Measurements from ENCODE around the gene HMG20A.

The HMG20A gene

GRCh38 chr15:77420610-77421369, at the start of gene HMG20A:
TSS of gene HMG20A (plus strand) at chr15:77420888. CDS start at chr15:77458408, 37,520 bp downstream.
- H3K4me1 ChIP-seq (ENCODE audit: control insufficient read depth in 2 of 2, insufficient read depth in 2 of 2, low read length in 2 of 2) = peaks cover 10 to 23% of the 10 kb centered on the region in 2 donors

GRCh38 chr15:77371850-77372563, 48.7 kb upstream of the HMG20A start:
- no peak overlapping the region for H3K4me3 ChIP-seq (ENCODE audit: low read length in 2 of 2)
- no peak overlapping the region for H3K27ac ChIP-seq (ENCODE audit: low read depth in 2 of 2, low read length in 2 of 2)
- H3K9ac ChIP-seq (ENCODE audit: low read depth in 1 of 2, low read length in 2 of 2) = no peak overlapping the region
- no peaks in the 10 kb centered on the region for H3K27me3 ChIP-seq (ENCODE audit: control insufficient read depth in 2 of 2, insufficient read depth in 2 of 2, low read length in 2 of 2)
- no peaks in the 10 kb centered on the region for H3K36me3 ChIP-seq (ENCODE audit: control insufficient read depth in 2 of 2, insufficient read depth in 2 of 2, low read length in 2 of 2)
- H3K9me3 ChIP-seq (ENCODE audit: control insufficient read depth in 2 of 2, low read length in 2 of 2) = no peaks in the 10 kb centered on the region
- no peaks in the 10 kb centered on the region for H3K4me1 ChIP-seq (ENCODE audit: control insufficient read depth in 2 of 2, insufficient read depth in 2 of 2, low read length in 2 of 2)

More at GRCh38 chr15:77420610-77421369, at the start of gene HMG20A:
- Histone ChIP-seq H3K9me3 (ENCODE audit: control insufficient read depth in 2 of 2, low read length in 2 of 2) (no peaks in the 10 kb centered on the region), H3K4me3 (ENCODE audit: low read length in 2 of 2) (peak within 1 kb of the TSS; percentile 91 to 93), H3K27me3 (ENCODE audit: control insufficient read depth in 2 of 2, insufficient read depth in 2 of 2, low read length in 2 of 2) (no peaks in the 10 kb centered on the region), H3K36me3 (ENCODE audit: control insufficient read depth in 2 of 2, insufficient read depth in 2 of 2, low read length in 2 of 2) (no peaks in the 10 kb centered on the region), H3K27ac (ENCODE audit: low read depth in 2 of 2, low read length in 2 of 2) (peak within 1 kb of the TSS; percentile 91 to 93), H3K9ac (ENCODE audit: low read depth in 1 of 2, low read length in 2 of 2) (peak within 1 kb of the TSS; percentile 78 to 88)

- H3K27ac ChIP-seq (ENCODE audit: low read depth in 2 of 2, low read length in 2 of 2) = no peak overlapping the region
- no peaks in the 10 kb centered on the region for H3K27me3 ChIP-seq (ENCODE audit: control insufficient read depth in 2 of 2, insufficient read depth in 2 of 2, low read length in 2 of 2)
- H3K9ac ChIP-seq (ENCODE audit: low read depth in 1 of 2, low read length in 2 of 2) = no peak overlapping the region
- H3K36me3 ChIP-seq (ENCODE audit: control insufficient read depth in 2 of 2, insufficient read depth in 2 of 2, low read length in 2 of 2) = no peaks in the 10 kb centered on the region
- no peak overlapping the region for H3K4me3 ChIP-seq (ENCODE audit: low read length in 2 of 2)
- H3K4me1 ChIP-seq (ENCODE audit: control insufficient read depth in 2 of 2, insufficient read depth in 2 of 2, low read length in 2 of 2) = no peaks in the 10 kb centered on the region
- no peaks in the 10 kb centered on the region for H3K9me3 ChIP-seq (ENCODE audit: control insufficient read depth in 2 of 2, low read length in 2 of 2)
These were observed 47.2 kb upstream of the HMG20A start for GRCh38 chr15:77373441-77373840.

- no peaks in the 10 kb centered on the region for H3K9me3 ChIP-seq (ENCODE audit: control insufficient read depth in 2 of 2, low read length in 2 of 2)
These were observed 45.6 kb upstream of the HMG20A start for GRCh38 chr15:77375133-77375532.

GRCh38 chr15:77376770-77377169, 43.9 kb upstream of the HMG20A start:
- no peaks in the 10 kb centered on the region for H3K36me3 ChIP-seq (ENCODE audit: control insufficient read depth in 2 of 2, insufficient read depth in 2 of 2, low read length in 2 of 2)
- H3K4me1 ChIP-seq (ENCODE audit: control insufficient read depth in 2 of 2, insufficient read depth in 2 of 2, low read length in 2 of 2) = no peaks in the 10 kb centered on the region
- no peaks in the 10 kb centered on the region for H3K9me3 ChIP-seq (ENCODE audit: control insufficient read depth in 2 of 2, low read length in 2 of 2)
- H3K27me3 ChIP-seq (ENCODE audit: control insufficient read depth in 2 of 2, insufficient read depth in 2 of 2, low read length in 2 of 2) = no peaks in the 10 kb centered on the region
- no peak overlapping the region for H3K4me3 ChIP-seq (ENCODE audit: low read length in 2 of 2)
- H3K27ac ChIP-seq (ENCODE audit: low read depth in 2 of 2, low read length in 2 of 2) = no peak overlapping the region
- H3K9ac ChIP-seq (ENCODE audit: low read depth in 1 of 2, low read length in 2 of 2) = no peak overlapping the region

More at GRCh38 chr15:77375133-77375532, 45.6 kb upstream of the HMG20A start:
- Histone ChIP-seq H3K36me3 (ENCODE audit: control insufficient read depth in 2 of 2, insufficient read depth in 2 of 2, low read length in 2 of 2) (no peaks in the 10 kb centered on the region), H3K27me3 (ENCODE audit: control insufficient read depth in 2 of 2, insufficient read depth in 2 of 2, low read length in 2 of 2) (no peaks in the 10 kb centered on the region), H3K9ac (ENCODE audit: low read depth in 1 of 2, low read length in 2 of 2) (no peak overlapping the region), H3K4me1 (ENCODE audit: control insufficient read depth in 2 of 2, insufficient read depth in 2 of 2, low read length in 2 of 2) (no peaks in the 10 kb centered on the region), H3K27ac (ENCODE audit: low read depth in 2 of 2, low read length in 2 of 2) (no peak overlapping the region), H3K4me3 (ENCODE audit: low read length in 2 of 2) (no peak overlapping the region)

GRCh38 chr15:77380033-77380432, 40.7 kb upstream of the HMG20A start:
- Histone ChIP-seq H3K27ac (ENCODE audit: low read depth in 2 of 2, low read length in 2 of 2) (no peak overlapping the region), H3K27me3 (ENCODE audit: control insufficient read depth in 2 of 2, insufficient read depth in 2 of 2, low read length in 2 of 2) (no peaks in the 10 kb centered on the region)

GRCh38 chr15:77384086-77384485, 36.6 kb upstream of the HMG20A start:
- no peak overlapping the region for H3K9ac ChIP-seq (ENCODE audit: low read depth in 1 of 2, low read length in 2 of 2)
- H3K27ac ChIP-seq (ENCODE audit: low read depth in 2 of 2, low read length in 2 of 2) = no peak overlapping the region
- H3K36me3 ChIP-seq (ENCODE audit: control insufficient read depth in 2 of 2, insufficient read depth in 2 of 2, low read length in 2 of 2) = no peaks in the 10 kb centered on the region
- H3K4me3 ChIP-seq (ENCODE audit: low read length in 2 of 2) = no peak overlapping the region
- H3K9me3 ChIP-seq (ENCODE audit: control insufficient read depth in 2 of 2, low read length in 2 of 2) = no peaks in the 10 kb centered on the region
- peaks cover 2 to 3% of the 10 kb centered on the region in 2 donors for H3K4me1 ChIP-seq (ENCODE audit: control insufficient read depth in 2 of 2, insufficient read depth in 2 of 2, low read length in 2 of 2)
- no peaks in the 10 kb centered on the region for H3K27me3 ChIP-seq (ENCODE audit: control insufficient read depth in 2 of 2, insufficient read depth in 2 of 2, low read length in 2 of 2)

More at GRCh38 chr15:77380033-77380432, 40.7 kb upstream of the HMG20A start:
- no peaks in the 10 kb centered on the region for H3K9me3 ChIP-seq (ENCODE audit: control insufficient read depth in 2 of 2, low read length in 2 of 2)
- no peak overlapping the region for H3K9ac ChIP-seq (ENCODE audit: low read depth in 1 of 2, low read length in 2 of 2)
- peaks cover 0 to 1% of the 10 kb centered on the region in 2 donors for H3K4me1 ChIP-seq (ENCODE audit: control insufficient read depth in 2 of 2, insufficient read depth in 2 of 2, low read length in 2 of 2)
- no peaks in the 10 kb centered on the region for H3K36me3 ChIP-seq (ENCODE audit: control insufficient read depth in 2 of 2, insufficient read depth in 2 of 2, low read length in 2 of 2)
- H3K4me3 ChIP-seq (ENCODE audit: low read length in 2 of 2) = no peak overlapping the region

GRCh38 chr15:77384589-77385359, 35.9 kb upstream of the HMG20A start:
- peaks cover 2 to 3% of the 10 kb centered on the region in 2 donors for H3K4me1 ChIP-seq (ENCODE audit: control insufficient read depth in 2 of 2, insufficient read depth in 2 of 2, low read length in 2 of 2)
- no peaks in the 10 kb centered on the region for H3K27me3 ChIP-seq (ENCODE audit: control insufficient read depth in 2 of 2, insufficient read depth in 2 of 2, low read length in 2 of 2)
- no peak overlapping the region for H3K9ac ChIP-seq (ENCODE audit: low read depth in 1 of 2, low read length in 2 of 2)
- H3K9me3 ChIP-seq (ENCODE audit: control insufficient read depth in 2 of 2, low read length in 2 of 2) = no peaks in the 10 kb centered on the region
- no peak overlapping the region for H3K27ac ChIP-seq (ENCODE audit: low read depth in 2 of 2, low read length in 2 of 2)
- no peaks in the 10 kb centered on the region for H3K36me3 ChIP-seq (ENCODE audit: control insufficient read depth in 2 of 2, insufficient read depth in 2 of 2, low read length in 2 of 2)
- H3K4me3 ChIP-seq (ENCODE audit: low read length in 2 of 2) = no peak overlapping the region

GRCh38 chr15:77386626-77387025, 34.1 kb upstream of the HMG20A start:
- Histone ChIP-seq H3K4me1 (ENCODE audit: control insufficient read depth in 2 of 2, insufficient read depth in 2 of 2, low read length in 2 of 2) (peaks cover 2 to 3% of the 10 kb centered on the region in 2 donors), H3K4me3 (ENCODE audit: low read length in 2 of 2) (no peak overlapping the region), H3K27me3 (ENCODE audit: control insufficient read depth in 2 of 2, insufficient read depth in 2 of 2, low read length in 2 of 2) (no peaks in the 10 kb centered on the region), H3K9ac (ENCODE audit: low read depth in 1 of 2, low read length in 2 of 2) (no peak overlapping the region), H3K9me3 (ENCODE audit: control insufficient read depth in 2 of 2, low read length in 2 of 2) (no peaks in the 10 kb centered on the region), H3K36me3 (ENCODE audit: control insufficient read depth in 2 of 2, insufficient read depth in 2 of 2, low read length in 2 of 2) (no peaks in the 10 kb centered on the region), H3K27ac (ENCODE audit: low read depth in 2 of 2, low read length in 2 of 2) (no peak overlapping the region)

Measured in mucosa of rectum (tissue), 2 donors.